Glomerular visceral epithelial cell (primary cell): ENCODE results near the gene NFIX.

Experiments
- DNase-seq: peaks from one replicate; pipeline ENCODE4 v3.0.0-alpha.2; 2016; ENCODE audit errors: extremely low spot score

NFIX gene

GRCh38 chr19:13103581-13104359 is 108.5 kb downstream of the NFIX start:
- no peak for DNase-seq

DNA sequence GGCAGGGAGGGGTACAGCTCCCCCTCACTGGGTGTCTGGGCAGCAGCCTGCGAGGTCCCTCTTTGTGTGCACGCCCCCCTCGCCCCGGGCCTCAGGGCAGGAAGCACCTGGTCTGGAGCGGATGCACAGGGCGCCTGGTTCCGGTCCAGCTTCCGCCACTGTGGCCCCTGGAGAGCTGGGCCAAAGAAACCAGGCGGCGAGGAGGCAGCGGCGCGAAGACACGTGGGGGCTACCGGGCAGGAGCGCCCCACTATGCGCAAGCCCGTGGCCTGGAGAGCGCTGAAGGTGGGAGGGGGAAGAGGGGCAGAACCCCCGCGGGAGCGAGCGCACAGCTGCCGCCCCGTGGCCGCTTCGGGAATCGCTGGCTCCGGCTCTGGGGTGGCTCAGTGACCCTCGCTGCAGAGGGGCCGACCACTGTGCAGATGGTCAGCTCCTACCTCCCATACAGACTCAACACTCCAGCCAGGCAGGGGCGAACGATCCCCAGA is 109.1 kb downstream of the NFIX start:
- no peak for DNase-seq

- DNase-seq, result no peak
These were observed 109.8 kb downstream of the NFIX start for GRCh38 chr19:13104848-13105711.

- no peak for DNase-seq
These were observed 114.3 kb downstream of the NFIX start for GRCh38 chr19:13109361-13110098.

- DNase-seq, result no peak
These were observed 114.9 kb downstream of the NFIX start for GRCh38 chr19:13110099-13110610.

DNA sequence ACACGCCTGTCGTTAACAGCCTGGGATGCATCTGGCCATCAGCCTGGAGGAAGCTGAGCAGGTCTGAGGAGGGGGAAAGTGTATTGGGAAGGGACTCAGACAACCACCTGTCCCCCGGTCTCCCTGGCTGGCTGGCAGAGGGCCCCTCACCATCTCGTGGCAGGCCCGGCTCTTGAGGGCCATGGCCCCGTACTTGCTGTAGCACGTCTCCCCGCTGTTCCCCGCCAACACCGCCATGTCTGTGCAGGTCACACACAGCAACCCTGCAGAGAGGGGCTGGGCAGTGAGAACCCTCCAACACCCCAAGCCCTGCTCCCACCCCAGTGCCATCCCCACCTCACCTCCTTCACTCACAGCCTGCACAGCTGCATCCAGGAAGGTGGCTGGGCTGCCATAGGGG is 117.3 kb downstream of the NFIX start:
- no peak for DNase-seq

DNA sequence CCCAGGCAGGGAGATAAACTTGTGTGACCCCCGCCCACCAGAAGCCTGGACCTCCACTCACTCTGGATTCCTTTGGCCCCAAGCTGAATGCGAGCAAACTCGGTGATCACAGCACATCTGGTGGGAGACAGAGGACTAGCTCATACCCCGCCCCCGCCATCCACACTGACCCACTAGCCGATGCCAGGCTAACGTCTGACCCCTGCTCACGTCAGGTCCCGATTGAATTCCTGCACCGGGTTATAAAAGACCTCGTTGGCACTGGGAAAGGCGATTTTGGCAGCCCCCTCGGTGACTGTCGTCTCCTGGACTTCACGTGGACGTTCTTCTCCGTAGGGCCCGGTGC is 120.6 kb downstream of the NFIX start:
- no peak for DNase-seq

DNA sequence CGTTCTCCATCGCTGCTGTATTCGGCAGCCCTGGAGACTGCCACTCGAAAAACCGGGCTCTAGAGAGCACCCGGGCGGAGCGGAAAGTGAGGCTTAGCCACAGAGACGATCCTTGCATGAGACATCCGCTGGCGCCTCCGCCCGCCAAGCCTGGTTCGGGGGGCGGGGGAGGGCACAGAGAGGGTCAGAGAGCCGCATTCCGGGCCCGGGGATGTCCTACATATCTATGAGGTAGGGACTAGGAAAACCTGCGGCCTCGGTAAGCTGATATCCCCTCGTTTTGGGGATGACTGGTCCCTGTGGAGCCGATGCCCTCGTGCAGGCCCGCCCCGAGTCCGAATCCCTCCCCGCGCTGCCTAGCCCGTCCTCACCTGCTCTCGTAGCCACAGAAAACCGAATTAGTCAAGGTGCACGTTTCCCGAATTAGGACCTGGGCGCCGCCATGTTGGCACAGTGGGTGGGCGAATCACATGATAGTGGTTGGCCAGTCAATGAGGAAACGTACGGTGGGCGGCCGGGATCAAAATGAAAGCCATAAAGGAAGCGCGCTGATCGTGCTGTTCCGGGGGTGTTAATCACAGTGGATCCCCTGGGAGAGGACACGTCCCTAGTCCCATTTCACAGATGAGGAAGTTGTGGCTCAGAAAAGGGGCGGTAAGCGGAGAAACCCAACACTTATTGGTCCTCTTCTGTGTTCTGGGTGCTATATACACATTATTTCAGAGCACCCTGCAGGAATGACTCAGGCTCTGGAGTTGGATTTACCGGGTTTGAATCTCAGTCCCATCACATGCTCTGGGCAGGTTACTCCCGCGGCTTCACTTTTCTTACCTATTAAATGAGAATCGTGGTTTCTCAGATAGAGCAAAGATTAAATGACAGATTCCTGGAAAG is 121.3 kb downstream of the NFIX start, which contains the start of gene TRMT1:
TRMT1 (minus strand) TSS at position 459 of the 894 bp plus-strand sequence; CDS start at position 118, 341 bp downstream.
- DNase-seq, result peak; percentile 90

GRCh38 chr19:13117176-13117771 is 122.0 kb downstream of the NFIX start:
- DNase-seq, result no peak

DNA sequence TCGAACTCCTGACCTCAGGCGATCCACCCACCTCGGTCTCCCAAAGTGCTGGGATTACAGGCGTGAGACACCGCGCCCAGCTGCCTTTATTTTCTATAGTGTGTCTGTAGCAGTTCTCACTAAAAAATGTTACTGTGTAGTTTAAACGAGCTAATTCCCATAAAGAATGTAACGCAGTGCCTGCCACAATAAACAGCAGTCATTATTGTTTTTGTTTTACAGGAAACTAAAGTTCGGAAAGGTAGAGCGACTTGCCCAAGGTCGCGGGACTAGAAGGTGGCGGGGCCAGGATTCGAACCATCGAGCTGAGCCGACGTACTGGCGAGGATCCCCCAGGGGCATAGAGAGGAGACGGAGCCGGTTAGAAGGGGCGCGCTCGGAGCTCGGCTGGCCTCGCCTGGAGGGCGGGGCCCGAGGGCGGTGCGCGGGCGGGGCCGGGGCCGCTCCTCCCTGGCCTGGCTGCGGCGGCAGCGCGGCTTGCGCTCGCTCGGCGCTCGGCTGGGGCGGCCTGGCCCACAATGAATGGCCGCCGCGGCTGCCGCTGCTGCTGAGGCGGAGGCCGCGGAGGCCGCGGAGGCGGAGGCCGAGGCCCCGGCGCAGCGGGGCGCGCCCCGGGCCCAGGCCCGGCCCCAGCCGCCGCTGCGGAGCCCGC is 122.6 kb downstream of the NFIX start, which contains the start of gene NACC1:
NACC1 (plus strand) TSS at position 493 of the 652 bp plus-strand sequence. CDS start 16,944 bp downstream, outside the sequence.
- peak; percentile 93 for DNase-seq

GRCh38 chr19:13118424-13119193 is 123.3 kb downstream of the NFIX start:
- peak; percentile 69 for DNase-seq

DNA sequence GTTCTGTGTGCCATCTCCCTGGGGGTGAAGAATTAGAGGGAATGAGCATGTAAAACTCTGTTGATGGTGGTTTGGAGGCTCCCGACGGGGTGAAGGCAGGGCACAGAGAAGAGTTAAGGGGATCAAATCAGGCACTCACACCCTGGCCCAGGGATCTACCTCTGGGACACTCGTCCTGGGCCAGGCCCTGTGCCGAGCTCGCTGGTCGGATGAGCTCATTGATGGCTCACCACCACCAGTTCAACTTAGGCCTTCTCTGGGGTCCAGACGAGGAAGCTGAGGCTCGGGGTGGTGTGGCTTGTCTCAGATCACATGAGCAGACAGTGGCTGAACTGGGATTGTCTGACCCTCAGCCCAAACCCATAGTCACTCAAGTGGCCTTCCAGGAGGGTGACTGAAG is 124.4 kb downstream of the NFIX start:
- no peak for DNase-seq

- DNase-seq, result no peak
These were observed 124.8 kb downstream of the NFIX start for GRCh38 chr19:13120031-13120430.

DNA sequence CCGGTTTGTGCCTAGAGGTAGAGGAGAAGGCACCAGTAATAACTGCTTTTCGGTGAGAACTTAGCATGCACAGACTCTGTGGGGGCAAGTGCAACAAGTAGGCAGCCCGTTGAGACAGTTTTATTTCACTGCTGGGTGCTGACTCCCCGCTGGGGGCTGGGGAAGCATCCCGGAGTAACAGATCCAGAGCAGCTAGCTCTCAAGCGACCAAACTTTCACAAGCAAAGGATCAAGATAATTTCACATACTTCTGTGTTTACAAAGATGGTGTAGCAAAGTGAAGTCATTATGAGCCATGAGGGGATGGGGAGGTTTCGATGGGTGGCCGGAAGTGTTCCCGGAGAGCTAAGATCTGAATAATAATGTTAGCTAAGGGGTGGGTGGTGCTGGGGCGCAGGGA is 125.5 kb downstream of the NFIX start:
- peak; percentile 44 for DNase-seq

DNA sequence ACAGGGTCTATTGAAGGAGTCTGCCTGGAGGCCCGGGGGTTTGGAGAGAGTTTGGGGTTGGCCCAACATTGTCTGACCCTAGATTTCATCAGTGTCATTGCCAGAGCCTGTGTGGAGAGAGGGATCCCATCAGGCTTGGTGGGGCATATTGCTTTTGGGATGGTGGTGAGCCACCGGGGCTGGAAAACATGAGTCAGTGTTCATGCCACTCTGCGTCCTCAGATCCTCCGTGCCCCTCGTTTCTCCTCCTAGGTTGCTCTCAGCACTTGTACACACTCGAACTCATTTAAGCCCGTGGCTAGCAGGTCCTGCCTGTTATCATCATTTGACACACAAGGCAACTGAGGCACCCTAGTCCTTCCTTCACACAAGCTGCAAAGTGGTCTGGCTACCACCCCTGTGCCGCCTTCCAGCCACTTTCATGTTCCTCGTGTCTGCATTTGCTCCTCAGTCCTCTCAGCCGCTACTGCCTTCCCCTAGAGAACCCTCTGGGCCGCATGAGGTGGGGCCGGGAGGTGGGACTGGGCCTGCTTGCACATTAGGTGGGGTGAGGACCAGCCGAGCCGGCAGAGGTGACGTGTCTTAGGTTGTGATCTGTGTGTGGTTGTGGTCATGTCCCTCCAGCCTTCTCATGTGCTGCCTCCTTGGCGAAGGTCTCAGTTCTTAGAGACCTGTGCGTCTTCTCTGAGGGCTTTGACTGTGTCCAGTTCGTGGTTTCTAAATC is 126.4 kb downstream of the NFIX start:
- DNase-seq, result peak; percentile 92

- peak; percentile 87 for DNase-seq
These were observed 127.1 kb downstream of the NFIX start for GRCh38 chr19:13122275-13122878.
